GM21423 (cell line): ENCODE measurements around the gene CNNM3.
"Not testable (repeated sequence)": the region's sequence is repeated elsewhere in the genome, so short reads cannot be mapped to it uniquely, and the experiment has no call there.

ENCODE experiments used
- ATAC-seq: cut with Tn5 transposase; IDR thresholded peaks from one replicate; pipeline ENCODE4 v1.9.1; 2021; ENCODE audit warnings: mild to moderate bottlenecking, moderate library complexity; ENCODE audit not compliant: unreplicated experiment

Gene CNNM3

GRCh38 chr2:96860065-96861029, 44.3 kb downstream of the CNNM3 start:
- no peak for ATAC-seq

GRCh38 chr2:96861074-96861473, 45.0 kb downstream of the CNNM3 start:
- ATAC-seq, result no peak

GRCh38 chr2:96863056-96863455, 47.0 kb downstream of the CNNM3 start:
- not testable (repeated sequence) for ATAC-seq

- no peak for ATAC-seq
These were observed 47.7 kb downstream of the CNNM3 start for GRCh38 chr2:96863575-96864342.

GRCh38 chr2:96864343-96865091, 48.4 kb downstream of the CNNM3 start:
- no peak for ATAC-seq

GRCh38 chr2:96865654-96866053, 49.6 kb downstream of the CNNM3 start:
- no peak for ATAC-seq

- ATAC-seq, result no peak
These were observed 50.1 kb downstream of the CNNM3 start for GRCh38 chr2:96866149-96866548.

- ATAC-seq, result no peak
These were observed 50.5 kb downstream of the CNNM3 start for GRCh38 chr2:96866586-96866985.

GRCh38 chr2:96866986-96867755, 51.1 kb downstream of the CNNM3 start:
- no peak for ATAC-seq

- no peak for ATAC-seq
These were observed 51.9 kb downstream of the CNNM3 start for GRCh38 chr2:96867756-96868554.

GRCh38 chr2:96868555-96869280, 52.6 kb downstream of the CNNM3 start:
- ATAC-seq, result peak; percentile 47

GRCh38 chr2:96869281-96869821, 53.3 kb downstream of the CNNM3 start:
- no peak for ATAC-seq

- ATAC-seq, result no peak
These were observed 54.0 kb downstream of the CNNM3 start, which contains the start of gene SEMA4C for GRCh38 chr2:96869822-96870625. Gene SEMA4C, minus strand, starts transcription at chr2:96870080. Its CDS starts 2,194 bp downstream, at chr2:96867886.

- ATAC-seq, result no peak
These were observed 54.7 kb downstream of the CNNM3 start for GRCh38 chr2:96870626-96871255.

- no peak for ATAC-seq
These were observed 56.7 kb downstream of the CNNM3 start for GRCh38 chr2:96872591-96873349.

GRCh38 chr2:96873651-96874096, 57.6 kb downstream of the CNNM3 start:
- ATAC-seq, result no peak
